GM18517 (cell line): Measurements from ENCODE around the gene PEX26.
"Not testable (repeated sequence)": the region's sequence is repeated elsewhere in the genome, so short reads cannot be mapped to it uniquely, and the experiment has no call there.

Experiments used
- ATAC-seq: cut with Tn5 transposase; IDR thresholded peaks from one replicate; pipeline ENCODE4 v1.9.1; 2021; ENCODE audit warnings: mild to moderate bottlenecking, moderate library complexity; ENCODE audit not compliant: unreplicated experiment

Gene PEX26

GRCh38 chr22:18115906-18116371 is 38.1 kb downstream of the PEX26 start:
- no peak for ATAC-seq

- ATAC-seq, result no peak
Measured at GRCh38 chr22:18116634-18117033, 38.8 kb downstream of the PEX26 start.

GRCh38 chr22:18118345-18118915 is 40.6 kb downstream of the PEX26 start:
- ATAC-seq, result no peak

- ATAC-seq, result no peak
Measured at GRCh38 chr22:18119409-18120110, 41.8 kb downstream of the PEX26 start.

- ATAC-seq, result no peak
Measured at GRCh38 chr22:18120857-18121256, 43.1 kb downstream of the PEX26 start.

GRCh38 chr22:18121506-18121905 is 43.7 kb downstream of the PEX26 start:
- no peak for ATAC-seq

GRCh38 chr22:18121954-18122554 is 44.3 kb downstream of the PEX26 start:
- no peak for ATAC-seq

GRCh38 chr22:18123476-18124025 is 45.8 kb downstream of the PEX26 start:
- not testable (repeated sequence) for ATAC-seq

GRCh38 chr22:18126606-18127005 is 48.8 kb downstream of the PEX26 start:
- ATAC-seq, result no peak

GRCh38 chr22:18130018-18130417 is 52.2 kb downstream of the PEX26 start:
- no peak for ATAC-seq

GRCh38 chr22:18130699-18131429 is 53.1 kb downstream of the PEX26 start:
- no peak for ATAC-seq

- ATAC-seq, result no peak
Measured at GRCh38 chr22:18133452-18133851, 55.7 kb downstream of the PEX26 start.

- no peak for ATAC-seq
Measured at GRCh38 chr22:18136563-18137320, 59.0 kb downstream of the PEX26 start.

- not testable (repeated sequence) for ATAC-seq
Measured at GRCh38 chr22:18141004-18141403, 63.2 kb downstream of the PEX26 start.

GRCh38 chr22:18144105-18144504 is 66.3 kb downstream of the PEX26 start:
- no peak for ATAC-seq

GRCh38 chr22:18145676-18146388 is 68.0 kb downstream of the PEX26 start:
- ATAC-seq, result no peak

GRCh38 chr22:18146389-18146753 is 68.6 kb downstream of the PEX26 start:
- no peak for ATAC-seq

GRCh38 chr22:18147791-18148190 is 70.0 kb downstream of the PEX26 start:
- ATAC-seq, result no peak

- no peak for ATAC-seq
Measured at GRCh38 chr22:18148293-18148965, 70.6 kb downstream of the PEX26 start.
